HFFc6 (cell line): Measurements from ENCODE around the gene MTHFSD. TPM values are rescaled to one million over a fixed set of nuclear protein-coding genes. Genes with fewer than 3 reads are reported as not detected.

Source experiments
- DNase-seq: peaks from one replicate; pipeline ENCODE4 v3.0.0-alpha.2; 2018
- H3K27ac Mint-ChIP-seq: 2 replicates; pipeline ENCODE4 v1.8.0; 2020; ENCODE audit warnings: mild to moderate bottlenecking, mixed read lengths
- H3K27me3 Mint-ChIP-seq: 2 replicates; pipeline ENCODE4 v1.8.0; 2021; ENCODE audit warnings: mild to moderate bottlenecking, moderate library complexity, mixed read lengths; ENCODE audit not compliant: insufficient read depth
- H3K36me3 Mint-ChIP-seq: 2 replicates; pipeline ENCODE4 v1.8.0; 2021; ENCODE audit warnings: low read depth, mixed read lengths
- H3K4me1 Mint-ChIP-seq: 2 replicates; pipeline ENCODE4 v1.8.0; 2020; ENCODE audit warnings: low read depth, mixed read lengths
- H3K4me3 Mint-ChIP-seq: 2 replicates; pipeline ENCODE4 v1.8.0; 2020; ENCODE audit warnings: mild to moderate bottlenecking, moderate library complexity, mixed read lengths
- H3K9me3 Mint-ChIP-seq: 2 replicates; pipeline ENCODE4 v1.8.0; 2020; ENCODE audit warnings: mild to moderate bottlenecking, mixed read lengths
- CTCF ChIP-seq: fragments of 200-600 bp; sonication (generic); IDR thresholded peaks from 2 replicates; pipeline ENCODE4 v1.5.0; 2021; ENCODE audit warnings: antibody characterized with exemption, mild to moderate bottlenecking
- total RNA-seq, 6 experiments: library from RNA; stranded (reverse); fragmentation: NEBNext Ultra II Directional; extraction: Animal tissue kit (Norgen Biotek cat#: 25700); gene quantifications; 2 replicates in 1 of 6; 3 replicates in 5 of 6; pipeline ENCODE4 v1.2.3, GENCODE V29; 2021

The MTHFSD gene
- total RNA-seq, 6 experiments from 2014 or later, result 16.8 to 18.6 (median 17.0) TPM

DNA sequence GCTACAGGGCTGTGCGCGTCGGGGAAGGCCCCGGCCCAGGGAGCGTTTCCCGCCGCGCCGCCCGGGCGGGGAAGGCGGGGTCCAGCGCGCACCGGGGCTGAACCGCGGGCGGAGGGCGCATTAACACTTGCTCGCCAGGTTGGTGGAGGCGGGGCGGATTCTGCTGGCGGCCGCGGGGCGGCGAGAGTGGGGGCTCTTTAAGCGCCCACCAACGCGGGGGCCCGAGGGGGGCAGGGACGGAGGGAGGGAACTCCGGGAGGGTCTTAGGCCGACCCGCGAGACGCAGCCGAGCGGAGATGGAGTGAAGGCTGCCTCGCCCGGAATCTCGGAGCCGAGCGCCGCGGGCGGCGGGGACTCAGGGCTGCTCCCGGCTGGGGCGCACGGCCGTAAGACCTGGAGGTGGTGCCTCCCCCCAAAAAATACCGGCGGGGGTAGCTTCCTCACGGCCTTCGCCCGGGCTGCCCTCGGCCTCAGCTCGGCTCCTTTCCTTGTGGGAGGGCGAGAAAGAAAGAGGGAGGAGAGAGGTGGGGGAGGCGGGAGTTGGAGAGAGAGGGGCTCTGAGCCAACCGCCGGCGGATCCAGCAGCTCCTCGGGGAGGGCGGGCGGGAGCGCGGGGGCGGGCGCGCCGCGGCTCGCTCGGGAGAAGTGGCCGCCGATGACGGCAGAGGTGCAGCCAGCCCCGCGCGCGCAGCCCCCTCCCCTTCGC, 45.1 kb downstream of the MTHFSD start:
- TF ChIP-seq CTCF, result no peak
- DNase-seq, result peak; percentile 76
- peaks cover 30% of the 10 kb centered on the region for H3K36me3 Mint-ChIP-seq
- peak overlapping the region; percentile 87 for H3K27ac Mint-ChIP-seq
- no peaks in the 10 kb centered on the region for H3K9me3 Mint-ChIP-seq
- peaks cover 43% of the 10 kb centered on the region for H3K4me1 Mint-ChIP-seq
- H3K4me3 Mint-ChIP-seq, result peak overlapping the region; percentile 95
- peaks cover 29% of the 10 kb centered on the region for H3K27me3 Mint-ChIP-seq

GRCh38 chr16:86508947-86509758, 45.9 kb downstream of the MTHFSD start:
- Mint-ChIP-seq H3K4me1 (peaks cover 37% of the 10 kb centered on the region), H3K9me3 (no peaks in the 10 kb centered on the region), H3K36me3 (peaks cover 23% of the 10 kb centered on the region), H3K4me3 (peak overlapping the region; percentile 95), H3K27me3 (peaks cover 36% of the 10 kb centered on the region), H3K27ac (peak overlapping the region; percentile 87)
- TF ChIP-seq CTCF, result no peak
- peak; percentile 78 for DNase-seq

DNA sequence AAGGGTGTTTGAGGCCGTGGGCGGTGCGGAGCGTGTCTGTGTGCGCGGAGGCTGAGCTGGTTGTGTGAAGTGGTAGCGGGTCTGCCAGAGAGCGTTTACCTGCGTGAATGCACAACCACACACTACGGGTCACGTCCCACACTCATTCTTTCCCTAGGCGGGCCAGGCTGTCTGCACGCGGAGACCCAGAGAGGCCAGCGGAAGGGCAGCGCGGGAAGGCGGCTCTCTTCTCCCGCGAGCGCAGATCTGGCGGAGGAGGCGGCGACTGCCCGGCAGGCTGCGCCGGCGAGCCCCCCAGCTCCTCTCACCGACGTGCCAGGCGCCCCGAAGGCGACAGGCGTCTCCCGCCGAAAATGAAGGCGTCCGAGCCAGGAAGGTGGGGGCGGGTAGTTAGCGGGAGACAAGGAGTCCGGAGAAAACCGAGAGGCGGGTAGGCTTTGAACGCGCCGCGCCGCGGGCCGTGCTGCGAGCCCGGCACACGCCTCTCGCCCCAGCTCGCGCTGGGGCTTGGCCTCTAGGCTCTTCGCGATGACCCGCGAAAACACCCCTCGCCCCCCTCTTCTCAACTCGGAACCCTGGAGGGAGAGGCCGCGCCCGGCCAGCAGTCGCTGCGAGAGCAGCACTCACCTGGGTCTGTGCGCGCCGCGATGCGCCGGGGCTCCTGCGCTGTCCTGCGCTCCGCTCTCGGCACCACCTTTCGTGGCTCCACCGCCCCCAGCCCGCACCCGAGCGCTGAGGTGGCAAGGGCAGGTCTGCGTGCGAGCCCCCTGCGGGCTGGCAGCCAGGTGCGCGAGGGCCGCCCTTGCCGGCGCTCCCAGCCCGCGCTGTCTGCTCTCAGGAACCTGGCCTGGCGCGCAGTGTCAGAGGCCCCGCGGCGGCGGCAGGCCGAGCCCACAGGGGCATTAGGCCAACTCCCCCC, 46.7 kb downstream of the MTHFSD start:
- peaks cover 41% of the 10 kb centered on the region for H3K27me3 Mint-ChIP-seq
- H3K27ac Mint-ChIP-seq, result peak overlapping the region; percentile 87
- TF ChIP-seq CTCF, result no peak
- H3K4me3 Mint-ChIP-seq, result peak overlapping the region; percentile 95
- no peak for DNase-seq
- peaks cover 28% of the 10 kb centered on the region for H3K4me1 Mint-ChIP-seq
- H3K36me3 Mint-ChIP-seq, result peaks cover 14% of the 10 kb centered on the region
- no peaks in the 10 kb centered on the region for H3K9me3 Mint-ChIP-seq

DNA sequence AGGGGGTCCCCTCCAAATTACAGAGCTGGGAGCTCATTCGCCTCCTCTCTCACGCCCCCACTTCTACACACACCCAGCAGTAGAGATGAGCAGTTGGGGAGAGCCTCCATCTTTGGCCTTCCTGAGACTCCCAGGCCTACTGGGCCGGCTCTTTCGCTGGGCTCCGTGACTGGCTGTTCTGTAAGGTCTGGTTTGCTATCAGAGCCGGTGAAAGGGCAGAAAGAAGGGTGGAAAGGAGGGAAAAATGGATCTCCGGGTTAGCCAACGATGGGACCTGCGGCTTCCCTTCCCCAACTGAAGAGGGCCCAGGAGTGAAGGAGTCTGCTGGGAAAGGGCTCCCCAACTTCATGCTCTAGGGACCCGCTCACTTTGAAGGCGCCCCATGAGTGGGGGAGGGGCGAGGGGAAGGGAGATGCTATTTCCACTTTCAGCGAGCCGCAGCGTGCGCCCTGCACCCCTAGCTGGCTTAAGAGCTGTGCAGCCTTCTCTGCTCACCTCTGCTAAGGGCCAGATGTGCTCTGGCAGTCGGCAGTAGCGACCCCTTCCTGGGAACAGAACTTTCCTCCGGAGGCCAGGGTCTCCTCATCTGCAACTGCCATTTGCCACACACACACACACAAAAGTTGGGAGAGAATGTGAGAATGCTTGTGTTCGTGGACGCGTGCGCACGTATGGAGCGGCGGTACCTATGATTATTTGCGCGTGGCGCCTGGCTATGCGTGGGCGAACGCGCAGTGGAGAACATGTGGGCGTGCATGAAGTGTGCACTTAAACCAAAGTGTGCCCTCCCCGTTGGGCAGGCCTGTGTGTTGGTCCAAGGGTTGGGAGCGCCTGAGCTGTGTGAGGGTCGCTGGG, 47.6 kb downstream of the MTHFSD start:
- no peak for TF ChIP-seq CTCF
- H3K9me3 Mint-ChIP-seq, result no peaks in the 10 kb centered on the region
- H3K27me3 Mint-ChIP-seq, result peaks cover 47% of the 10 kb centered on the region
- peaks cover 5% of the 10 kb centered on the region for H3K36me3 Mint-ChIP-seq
- peak overlapping the region; percentile 73 for H3K4me3 Mint-ChIP-seq
- peak overlapping the region; percentile 51 for H3K27ac Mint-ChIP-seq
- H3K4me1 Mint-ChIP-seq, result peaks cover 23% of the 10 kb centered on the region
- DNase-seq, result no peak
